Astrocyte (in vitro differentiated cells and primary cell): ENCODE measurements around the gene TCTN1.

ENCODE experiments used
- EZH2 ChIP-seq: IDR thresholded peaks from 2 replicates; pipeline ENCODE4 v1.6.1; 2012; ENCODE audit warnings: mild to moderate bottlenecking, low read length, inconsistent platforms; ENCODE audit not compliant: insufficient read depth
- TF ChIP-seq, protein P1 (sequence below): IDR thresholded peaks from 2 replicates; pipeline ENCODE4 v1.5.1; 2011; ENCODE audit warnings: low read depth, mild to moderate bottlenecking, inconsistent platforms, low read length, moderate library complexity; ENCODE audit not compliant: insufficient read depth

DNA sequence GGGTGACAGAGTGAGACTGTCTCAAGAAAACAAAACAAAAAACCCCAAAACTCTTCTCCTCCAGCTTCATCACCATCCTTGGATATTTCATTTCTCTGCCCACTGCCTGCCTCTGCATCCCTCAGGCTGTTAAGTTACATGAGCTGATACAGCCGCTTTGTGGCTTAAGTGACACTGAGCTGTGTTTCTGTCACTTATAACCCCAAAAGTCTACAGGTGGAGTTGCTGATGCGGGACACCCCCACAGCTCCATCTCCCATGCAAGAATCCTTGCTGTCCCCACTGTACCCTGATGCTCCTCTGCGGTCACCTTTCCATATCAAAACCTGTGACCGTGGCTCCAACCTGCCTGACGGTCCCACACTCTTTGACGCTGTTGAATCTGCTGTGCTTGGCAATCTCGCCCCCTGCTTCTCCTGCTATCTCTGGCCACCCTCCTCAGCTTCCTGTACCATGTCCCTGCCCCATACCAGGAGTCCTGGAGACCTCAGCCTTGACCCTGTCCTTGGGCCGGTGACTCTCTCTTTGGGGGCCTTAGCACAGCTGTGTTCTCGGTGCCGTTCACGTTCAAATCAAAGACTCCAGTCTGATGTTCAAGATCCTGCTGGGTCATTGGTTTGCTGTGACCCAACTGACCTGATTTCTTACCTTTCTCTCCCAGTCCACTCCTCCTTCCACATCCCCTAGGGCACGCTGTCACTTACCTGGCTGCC, 54.7 kb downstream of the TCTN1 start:
- no peak for TF ChIP-seq EZH2
- TF ChIP-seq, protein P1, sequence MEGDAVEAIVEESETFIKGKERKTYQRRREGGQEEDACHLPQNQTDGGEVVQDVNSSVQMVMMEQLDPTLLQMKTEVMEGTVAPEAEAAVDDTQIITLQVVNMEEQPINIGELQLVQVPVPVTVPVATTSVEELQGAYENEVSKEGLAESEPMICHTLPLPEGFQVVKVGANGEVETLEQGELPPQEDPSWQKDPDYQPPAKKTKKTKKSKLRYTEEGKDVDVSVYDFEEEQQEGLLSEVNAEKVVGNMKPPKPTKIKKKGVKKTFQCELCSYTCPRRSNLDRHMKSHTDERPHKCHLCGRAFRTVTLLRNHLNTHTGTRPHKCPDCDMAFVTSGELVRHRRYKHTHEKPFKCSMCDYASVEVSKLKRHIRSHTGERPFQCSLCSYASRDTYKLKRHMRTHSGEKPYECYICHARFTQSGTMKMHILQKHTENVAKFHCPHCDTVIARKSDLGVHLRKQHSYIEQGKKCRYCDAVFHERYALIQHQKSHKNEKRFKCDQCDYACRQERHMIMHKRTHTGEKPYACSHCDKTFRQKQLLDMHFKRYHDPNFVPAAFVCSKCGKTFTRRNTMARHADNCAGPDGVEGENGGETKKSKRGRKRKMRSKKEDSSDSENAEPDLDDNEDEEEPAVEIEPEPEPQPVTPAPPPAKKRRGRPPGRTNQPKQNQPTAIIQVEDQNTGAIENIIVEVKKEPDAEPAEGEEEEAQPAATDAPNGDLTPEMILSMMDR: no peak
